OCI-LY1 (cell line): ENCODE data around the gene THSD8.

Source experiments
- H2AFZ ChIP-seq: fragments of 200-600 bp; sonication (generic), shearing (Covaris generic); 2 replicates; pipeline ENCODE4 v1.6.0; 2014; ENCODE audit warnings: antibody characterized with exemption, mild to moderate bottlenecking, low read length
- H3F3A ChIP-seq: fragments of 200-600 bp; sonication (generic), shearing (Covaris generic); 2 replicates; pipeline ENCODE4 v1.6.0; 2014; ENCODE audit warnings: mild to moderate bottlenecking, antibody characterized with exemption, low read length, moderate library complexity; ENCODE audit not compliant: insufficient read depth
- H3K27ac ChIP-seq: fragments of 200-600 bp; sonication (generic); 2 replicates; pipeline ENCODE4 v1.5.1; 2014; ENCODE audit warnings: low read length, mixed run types, mild to moderate bottlenecking, low read depth; ENCODE audit not compliant: poor library complexity, severe bottlenecking
- H3K27me3 ChIP-seq: fragments of 200-600 bp; sonication (generic); 2 replicates; pipeline ENCODE4 v1.6.0; 2014; ENCODE audit warnings: antibody characterized with exemption, mild to moderate bottlenecking, low read length, moderate library complexity; ENCODE audit not compliant: insufficient read depth
- H3K36me3 ChIP-seq: fragments of 200-600 bp; sonication (generic); 2 replicates; pipeline ENCODE4 v1.6.1; 2014; ENCODE audit warnings: mild to moderate bottlenecking, antibody characterized with exemption, low read length, moderate library complexity, mixed read lengths; ENCODE audit not compliant: insufficient read depth
- H3K4me1 ChIP-seq: fragments of 200-600 bp; sonication (generic); 2 replicates; pipeline ENCODE4 v1.5.1; 2014; ENCODE audit warnings: mild to moderate bottlenecking, low read length, moderate library complexity; ENCODE audit not compliant: insufficient read depth, severe bottlenecking
- H3K4me2 ChIP-seq: fragments of 200-600 bp; sonication (generic), shearing (Covaris generic); 2 replicates; pipeline ENCODE4 v1.6.1; 2014; ENCODE audit warnings: low read length
- H3K4me3 ChIP-seq: fragments of 200-600 bp; sonication (generic); 2 replicates; pipeline ENCODE4 v1.5.1; 2014; ENCODE audit warnings: low read length, low read depth, mild to moderate bottlenecking, mixed read lengths; ENCODE audit not compliant: poor library complexity, severe bottlenecking
- H3K79me2 ChIP-seq: fragments of 200-600 bp; shearing (Covaris generic); 2 replicates; pipeline ENCODE4 v1.6.1; 2016; ENCODE audit warnings: mixed run types, low read length, mixed read lengths; ENCODE audit not compliant: insufficient read depth
- H3K9ac ChIP-seq: fragments of 200-600 bp; sonication (generic), shearing (Covaris generic); 2 replicates; pipeline ENCODE4 v1.6.1; 2014; ENCODE audit warnings: mild to moderate bottlenecking, low read length, mixed read lengths
- H3K9me2 ChIP-seq: fragments of 200-600 bp; sonication (generic), shearing (Covaris generic); 2 replicates; pipeline ENCODE4 v1.6.1; 2014; ENCODE audit warnings: low read depth, mild to moderate bottlenecking, low read length, mixed read lengths
- H3K9me3 ChIP-seq: fragments of 200-600 bp; shearing (Covaris generic); 2 replicates; pipeline ENCODE4 v1.6.1; 2014; ENCODE audit warnings: low read length, mixed read lengths
- H4K20me1 ChIP-seq: fragments of 200-600 bp; sonication (generic), shearing (Covaris generic); 2 replicates; pipeline ENCODE4 v1.6.0; 2016; ENCODE audit warnings: mild to moderate bottlenecking, low read length; ENCODE audit not compliant: insufficient read depth
- EZH2 ChIP-seq: fragments of 200-600 bp; sonication (generic), shearing (Covaris generic); IDR thresholded peaks from 2 replicates; pipeline ENCODE4 v1.8.0; 2017; ENCODE audit warnings: borderline replicate concordance, mixed run types, mild to moderate bottlenecking, antibody characterized with exemption, low read length, moderate library complexity, mixed read lengths
- TF ChIP-seq, protein P1 (sequence below): fragments of 200-600 bp; sonication (generic), shearing (Covaris generic); IDR thresholded peaks from 2 replicates; pipeline ENCODE4 v1.5.1; 2017; ENCODE audit warnings: mild to moderate bottlenecking, antibody characterized with exemption, low read length, moderate library complexity, mixed read lengths

The THSD8 gene

GRCh38 chr19:12757544-12758274 is 44.2 kb upstream of the THSD8 start:
- no peaks in the 10 kb centered on the region for H3K27me3 ChIP-seq
- H3F3A ChIP-seq, result no peaks in the 10 kb centered on the region
- H4K20me1 ChIP-seq, result no peaks in the 10 kb centered on the region
- peak overlapping the region; percentile 63 for H3K4me2 ChIP-seq
- TF ChIP-seq EZH2, result no peak
- TF ChIP-seq, protein P1, sequence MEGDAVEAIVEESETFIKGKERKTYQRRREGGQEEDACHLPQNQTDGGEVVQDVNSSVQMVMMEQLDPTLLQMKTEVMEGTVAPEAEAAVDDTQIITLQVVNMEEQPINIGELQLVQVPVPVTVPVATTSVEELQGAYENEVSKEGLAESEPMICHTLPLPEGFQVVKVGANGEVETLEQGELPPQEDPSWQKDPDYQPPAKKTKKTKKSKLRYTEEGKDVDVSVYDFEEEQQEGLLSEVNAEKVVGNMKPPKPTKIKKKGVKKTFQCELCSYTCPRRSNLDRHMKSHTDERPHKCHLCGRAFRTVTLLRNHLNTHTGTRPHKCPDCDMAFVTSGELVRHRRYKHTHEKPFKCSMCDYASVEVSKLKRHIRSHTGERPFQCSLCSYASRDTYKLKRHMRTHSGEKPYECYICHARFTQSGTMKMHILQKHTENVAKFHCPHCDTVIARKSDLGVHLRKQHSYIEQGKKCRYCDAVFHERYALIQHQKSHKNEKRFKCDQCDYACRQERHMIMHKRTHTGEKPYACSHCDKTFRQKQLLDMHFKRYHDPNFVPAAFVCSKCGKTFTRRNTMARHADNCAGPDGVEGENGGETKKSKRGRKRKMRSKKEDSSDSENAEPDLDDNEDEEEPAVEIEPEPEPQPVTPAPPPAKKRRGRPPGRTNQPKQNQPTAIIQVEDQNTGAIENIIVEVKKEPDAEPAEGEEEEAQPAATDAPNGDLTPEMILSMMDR, result peak; percentile 83
- H3K4me1 ChIP-seq, result peaks cover 3% of the 10 kb centered on the region
- no peaks in the 10 kb centered on the region for H3K79me2 ChIP-seq
- no peak overlapping the region for H3K9ac ChIP-seq
- peak overlapping the region; percentile 37 for H3K4me3 ChIP-seq
- no peaks in the 10 kb centered on the region for H3K36me3 ChIP-seq
- no peaks in the 10 kb centered on the region for H3K9me2 ChIP-seq
- no peak overlapping the region for H2AFZ ChIP-seq
- no peaks in the 10 kb centered on the region for H3K9me3 ChIP-seq
- H3K27ac ChIP-seq, result no peak overlapping the region

DNA sequence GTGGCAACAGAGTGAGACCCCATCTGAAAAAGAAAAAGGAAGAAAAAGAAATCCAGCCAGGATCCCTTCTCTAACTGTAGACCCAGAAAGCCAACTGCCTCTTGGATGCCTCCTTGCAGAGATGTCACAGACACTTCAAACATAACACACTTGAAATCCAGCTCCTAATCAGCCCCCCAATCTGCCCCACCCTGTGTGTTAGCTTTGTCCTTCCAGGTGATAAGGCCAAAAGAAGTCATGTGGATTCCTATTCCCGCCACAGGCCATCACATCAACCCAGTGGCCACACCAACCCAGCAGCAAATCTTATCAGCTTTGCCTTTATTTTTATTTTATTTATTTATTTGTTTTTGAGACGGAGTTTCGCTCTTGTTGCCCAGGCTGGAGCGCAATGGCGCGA is 42.2 kb upstream of the THSD8 start:
- H3F3A ChIP-seq, result no peaks in the 10 kb centered on the region
- H3K79me2 ChIP-seq, result no peaks in the 10 kb centered on the region
- no peaks in the 10 kb centered on the region for H3K9me3 ChIP-seq
- H3K36me3 ChIP-seq, result 0 out of 2 replicates have a peak, but pooled peaks cover 6% of the 10 kb centered on the region
- no peak overlapping the region for H3K4me2 ChIP-seq
- H3K9ac ChIP-seq, result no peak overlapping the region
- no peak overlapping the region for H2AFZ ChIP-seq
- no peaks in the 10 kb centered on the region for H3K27me3 ChIP-seq
- H3K4me1 ChIP-seq, result peaks cover 3% of the 10 kb centered on the region
- TF ChIP-seq EZH2, result no peak
- TF ChIP-seq, protein P1, result no peak
- no peak overlapping the region for H3K27ac ChIP-seq
- H3K4me3 ChIP-seq, result no peak overlapping the region
- H4K20me1 ChIP-seq, result no peaks in the 10 kb centered on the region
- H3K9me2 ChIP-seq, result no peaks in the 10 kb centered on the region

DNA sequence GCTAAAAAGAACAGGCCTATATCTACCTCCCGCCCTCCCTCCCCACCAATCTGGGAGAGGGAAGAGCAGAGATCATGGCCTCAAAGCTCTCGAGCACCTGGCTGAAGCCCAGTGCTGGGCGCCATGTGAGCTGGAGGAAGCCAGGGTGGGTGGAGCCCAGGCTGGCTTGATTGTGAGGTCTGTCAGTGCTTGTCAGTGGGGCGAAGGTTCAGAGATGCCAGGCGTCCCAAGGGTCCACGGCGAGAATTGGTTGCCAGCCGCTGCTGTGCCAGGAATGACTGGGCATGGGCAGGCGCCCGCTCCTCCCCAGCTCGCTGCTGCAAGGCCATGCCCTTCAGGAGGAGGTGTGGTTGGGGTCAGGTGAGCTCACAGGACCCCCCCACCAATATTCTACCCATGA is 38.8 kb upstream of the THSD8 start:
- Histone ChIP-seq H3F3A (no peaks in the 10 kb centered on the region), H3K9me3 (no peaks in the 10 kb centered on the region), H3K27me3 (no peaks in the 10 kb centered on the region), H3K36me3 (0 out of 2 replicates have a peak, but pooled peaks cover 6% of the 10 kb centered on the region), H3K9ac (no peak overlapping the region), H4K20me1 (no peaks in the 10 kb centered on the region), H3K4me2 (no peak overlapping the region), H3K9me2 (no peaks in the 10 kb centered on the region), H2AFZ (no peak overlapping the region), H3K27ac (no peak overlapping the region), H3K79me2 (no peaks in the 10 kb centered on the region), H3K4me3 (no peak overlapping the region), H3K4me1 (peaks cover 3% of the 10 kb centered on the region)
- no peak for TF ChIP-seq EZH2
- TF ChIP-seq, protein P1, result no peak
